ENCODE data around the gene RPL27. TPM values are rescaled to one million over a fixed set of nuclear protein-coding genes. Genes with fewer than 3 reads are reported as not detected.
"Not testable (repeated sequence)": the region's sequence is repeated elsewhere in the genome, so short reads cannot be mapped to it uniquely, and the experiment has no call there.

RPL27 gene
- total and polyA plus RNA-seq, 4 donors: 188 to 928 (median 442) TPM

GRCh38 chr17:42991471-42991870 lies 6.7 kb upstream of the RPL27 start:
- no peak overlapping the region for H3K9ac ChIP-seq (ENCODE audit: low read depth in 1 of 2, low read length in 2 of 2)
- no peak overlapping the region for H3K4me3 ChIP-seq (ENCODE audit: low read depth in 1 of 3, low read length in 3 of 3)
- no peak for DNase-seq (ENCODE audit: low spot score)
- peaks cover 24 to 50% (median 34%) of the 10 kb centered on the region in 4 donors for H3K36me3 ChIP-seq (ENCODE audit: control insufficient read depth in 4 of 4, insufficient read depth in 3 of 4, low read depth in 1 of 4, low read length in 3 of 4)
- no peaks in the 10 kb centered on the region for H3K27me3 ChIP-seq (ENCODE audit: control insufficient read depth in 4 of 4, insufficient read depth in 4 of 4, low read length in 3 of 4)
- no peak overlapping the region for H3K27ac ChIP-seq (ENCODE audit: low read depth in 1 of 2, low read length in 2 of 2)
- TF ChIP-seq FOXA2 (IDR thresholded peaks at IDR 0.05) (no peak), HNF4G (IDR thresholded peaks at IDR 0.05) (no peak), EGR1 (IDR thresholded peaks at IDR 0.05; ENCODE audit: low read depth in 2 of 2) (no peak), RXRA (IDR thresholded peaks at IDR 0.05) (no peak), FOXA1 (IDR thresholded peaks at IDR 0.05) (no peak), ATF3 (IDR thresholded peaks at IDR 0.05) (no peak)
- 94% methylated on average over 6 of the region's 6 CpGs for WGBS
- no peaks in the 10 kb centered on the region for H3K9me3 ChIP-seq (ENCODE audit: control insufficient read depth in 4 of 4, low read length in 3 of 4)
- no peaks in the 10 kb centered on the region for H3K4me1 ChIP-seq (ENCODE audit: control insufficient read depth in 4 of 4, insufficient read depth in 4 of 4, low read length in 3 of 4)

GRCh38 chr17:42992872-42993271 lies 5.3 kb upstream of the RPL27 start:
- no peak for TF ChIP-seq REST (IDR thresholded peaks at IDR 0.05)
- TF ChIP-seq JUND (IDR thresholded peaks at IDR 0.05): no peak
- TF ChIP-seq YY1 (IDR thresholded peaks at IDR 0.05): no peak
- no peak for TF ChIP-seq FOXA2 (IDR thresholded peaks at IDR 0.05)
- no peak for TF ChIP-seq GABPA (IDR thresholded peaks at IDR 0.05 in 1 of 2, conservative IDR thresholded peaks at IDR 0.05 in 1 of 2)
- no peak for TF ChIP-seq SP1 (IDR thresholded peaks at IDR 0.05)
- TF ChIP-seq HNF4G (IDR thresholded peaks at IDR 0.05): no peak
- TF ChIP-seq RXRA (IDR thresholded peaks at IDR 0.05): no peak
- no peak for TF ChIP-seq HNF4A (conservative IDR thresholded peaks at IDR 0.05)
- TF ChIP-seq NR2F2 (IDR thresholded peaks at IDR 0.05): no peak
- no peak for TF ChIP-seq FOXA1 (IDR thresholded peaks at IDR 0.05)
- no peak for TF ChIP-seq TAF1 (conservative IDR thresholded peaks at IDR 0.05)
- TF ChIP-seq RAD21 (IDR thresholded peaks at IDR 0.05): no peak
- no peak for TF ChIP-seq CTCF (IDR thresholded peaks at IDR 0.05; ENCODE audit: low read depth, low read length, missing input control)
- no peak for TF ChIP-seq MAX (IDR thresholded peaks at IDR 0.05)
- TF ChIP-seq ZBTB33 (IDR thresholded peaks at IDR 0.05): no peak
- TF ChIP-seq EGR1 (IDR thresholded peaks at IDR 0.05; ENCODE audit: low read depth in 2 of 2): no peak
- no peak for TF ChIP-seq ATF3 (IDR thresholded peaks at IDR 0.05)
- no peak overlapping the region for H3K27ac ChIP-seq (ENCODE audit: low read depth in 1 of 2, low read length in 2 of 2)
- no peaks in the 10 kb centered on the region for H3K27me3 ChIP-seq (ENCODE audit: control insufficient read depth in 4 of 4, insufficient read depth in 4 of 4, low read length in 3 of 4)
- no peak for DNase-seq (ENCODE audit: low spot score)
- peaks cover 4 to 9% (median 5%) of the 10 kb centered on the region in 4 donors for H3K4me1 ChIP-seq (ENCODE audit: control insufficient read depth in 4 of 4, insufficient read depth in 4 of 4, low read length in 3 of 4)
- peaks cover 22 to 43% (median 27%) of the 10 kb centered on the region in 4 donors for H3K36me3 ChIP-seq (ENCODE audit: control insufficient read depth in 4 of 4, insufficient read depth in 3 of 4, low read depth in 1 of 4, low read length in 3 of 4)
- H3K9ac ChIP-seq (ENCODE audit: low read depth in 1 of 2, low read length in 2 of 2): no peak overlapping the region
- WGBS: 91% methylated on average over 5 of the region's 5 CpGs
- no peak overlapping the region for H3K4me3 ChIP-seq (ENCODE audit: low read depth in 1 of 3, low read length in 3 of 3)
- H3K9me3 ChIP-seq (ENCODE audit: control insufficient read depth in 4 of 4, low read length in 3 of 4): no peaks in the 10 kb centered on the region

- not testable (repeated sequence) for H3K4me3 ChIP-seq (ENCODE audit: low read depth in 1 of 3, low read length in 3 of 3); DNase-seq (ENCODE audit: low spot score); H3K27ac ChIP-seq (ENCODE audit: low read depth in 1 of 2, low read length in 2 of 2); H3K4me1 ChIP-seq (ENCODE audit: control insufficient read depth in 4 of 4, insufficient read depth in 4 of 4, low read length in 3 of 4); H3K27me3 ChIP-seq (ENCODE audit: control insufficient read depth in 4 of 4, insufficient read depth in 4 of 4, low read length in 3 of 4); H3K9ac ChIP-seq (ENCODE audit: low read depth in 1 of 2, low read length in 2 of 2); H3K9me3 ChIP-seq (ENCODE audit: control insufficient read depth in 4 of 4, low read length in 3 of 4)
- WGBS: 84% methylated on average over 10 of the region's 10 CpGs
- H3K36me3 ChIP-seq (ENCODE audit: control insufficient read depth in 4 of 4, insufficient read depth in 3 of 4, low read depth in 1 of 4, low read length in 3 of 4): peaks cover 19 to 38% (median 27%) of the 10 kb centered on the region in 4 donors
Measured at GRCh38 chr17:42993913-42994312, 4.3 kb upstream of the RPL27 start.
